CD14-positive monocyte (primary cell): Measurements from ENCODE around the gene FBL. TPM values are rescaled to one million over a fixed set of nuclear protein-coding genes. Genes with fewer than 3 reads are reported as not detected.

ENCODE experiments used
- DNase-seq, 3 donors: peaks; one replicate each; pipeline ENCODE4 v3.0.0-alpha.2; 2011 to 2022
- H2AFZ ChIP-seq: 2 replicates; pipeline ENCODE4 v1.6.0; 2012; ENCODE audit warnings: mild to moderate bottlenecking, low read depth, low read length, inconsistent platforms; ENCODE audit not compliant: insufficient read depth, poor library complexity, severe bottlenecking
- H3K27ac ChIP-seq, 2 donors: 1 replicate in 1 of 2; 2 replicates in 1 of 2; pipeline ENCODE4 v1.5.1; 2012 to 2013; ENCODE audit warnings: low read length in 2 of 2, control low read depth in 1 of 2, inconsistent platforms in 1 of 2, low read depth in 1 of 2, mild to moderate bottlenecking in 1 of 2
- H3K27me3 ChIP-seq, 2 donors: one replicate each; pipeline versions ENCODE4 v1.6.0 to v1.6.1; 2011 to 2013; ENCODE audit warnings: low read length in 2 of 2; ENCODE audit not compliant: control insufficient read depth in 2 of 2, insufficient read depth in 2 of 2
- H3K36me3 ChIP-seq, 2 donors: replicated peaks in 1 of 2; 1 replicate in 1 of 2; 2 replicates in 1 of 2; pipeline versions ENCODE4 v1.5.1 to v1.6.1; 2012 to 2013; ENCODE audit warnings: low read length in 2 of 2, control low read depth in 1 of 2, inconsistent platforms in 1 of 2, mild to moderate bottlenecking in 1 of 2; ENCODE audit not compliant: insufficient read depth in 2 of 2, control insufficient read depth in 1 of 2
- H3K4me1 ChIP-seq, 2 donors: 1 replicate in 1 of 2; 2 replicates in 1 of 2; pipeline versions ENCODE4 v1.5.1 to v1.6.1; 2012 to 2013; ENCODE audit warnings: low read length in 2 of 2, control low read depth in 1 of 2, inconsistent platforms in 1 of 2, mild to moderate bottlenecking in 1 of 2, moderate library complexity in 1 of 2; ENCODE audit not compliant: insufficient read depth in 2 of 2, control insufficient read depth in 1 of 2
- H3K4me2 ChIP-seq: replicated peaks from 2 replicates; pipeline ENCODE3; 2012; ENCODE audit warnings: low read length, moderate library complexity, mild to moderate bottlenecking; ENCODE audit not compliant: poor library complexity, severe bottlenecking; ENCODE audit errors: extremely low read depth
- H3K4me3 ChIP-seq, 3 experiments: fragments of 200-600 bp in 1 of 3; sonication (generic) in 1 of 3; replicated peaks in 1 of 3; 1 replicate in 2 of 3; 2 replicates in 1 of 3; pipeline ENCODE4 v1.5.1; 2011 to 2013; ENCODE audit warnings: low read length in 3 of 3, mild to moderate bottlenecking in 3 of 3, control low read depth in 2 of 3, low read depth in 2 of 3, inconsistent platforms in 1 of 3, moderate library complexity in 1 of 3
- H3K79me2 ChIP-seq: 2 replicates; pipeline ENCODE4 v1.6.0; 2012; ENCODE audit warnings: mild to moderate bottlenecking, control low read depth, inconsistent platforms, low read length, moderate library complexity; ENCODE audit not compliant: insufficient read depth
- H3K9ac ChIP-seq: 2 replicates; pipeline ENCODE4 v1.6.0; 2017; ENCODE audit warnings: low read length, mild to moderate bottlenecking; ENCODE audit not compliant: insufficient read depth, poor library complexity, severe bottlenecking
- H3K9me3 ChIP-seq, 2 donors: replicated peaks in 1 of 2; 1 replicate in 1 of 2; 2 replicates in 1 of 2; pipeline versions ENCODE4 v1.5.1 to v1.6.1; 2012 to 2013; ENCODE audit warnings: low read length in 2 of 2, control low read depth in 1 of 2; ENCODE audit not compliant: control insufficient read depth in 1 of 2, insufficient read depth in 1 of 2
- H4K20me1 ChIP-seq: 2 replicates; pipeline ENCODE4 v1.6.0; 2012; ENCODE audit warnings: mild to moderate bottlenecking, low read length, control low read depth, moderate library complexity; ENCODE audit not compliant: insufficient read depth
- H3K27ac Mint-ChIP-seq, 7 donors: one replicate each; pipeline ENCODE4 v1.8.0; 2020; ENCODE audit warnings: mild to moderate bottlenecking in 7 of 7, mixed read lengths in 7 of 7, moderate library complexity in 6 of 7, inconsistent platforms in 2 of 7
- H3K27me3 Mint-ChIP-seq, 3 donors: one replicate each; pipeline ENCODE4 v1.8.0; 2021 to 2022; ENCODE audit warnings: low read depth in 3 of 3, mild to moderate bottlenecking in 3 of 3, mixed read lengths in 3 of 3, moderate library complexity in 3 of 3, inconsistent platforms in 1 of 3
- H3K36me3 Mint-ChIP-seq, 2 donors: one replicate each; pipeline ENCODE4 v1.8.0; 2020; ENCODE audit warnings: mixed read lengths in 2 of 2, inconsistent platforms in 1 of 2, mild to moderate bottlenecking in 1 of 2
- H3K4me1 Mint-ChIP-seq: one replicate; pipeline ENCODE4 v1.8.0; 2020; ENCODE audit warnings: mild to moderate bottlenecking, mixed read lengths
- H3K4me3 Mint-ChIP-seq, 2 donors: one replicate each; pipeline ENCODE4 v1.8.0; 2020; ENCODE audit warnings: mild to moderate bottlenecking in 2 of 2, mixed read lengths in 2 of 2, moderate library complexity in 1 of 2
- H3K9me3 Mint-ChIP-seq, 7 donors: one replicate each; pipeline ENCODE4 v1.8.0; 2020 to 2022; ENCODE audit warnings: mixed read lengths in 7 of 7, mild to moderate bottlenecking in 6 of 7, moderate library complexity in 6 of 7, inconsistent platforms in 2 of 7
- WGBS: methylation state at CpG from one replicate; pipeline ENCODE4 v1.1.5; 2013; ENCODE audit warnings: missing lambda C conversion rate; ENCODE audit not compliant: insufficient coverage; 5-methylcytosine and 5-hydroxymethylcytosine counted together
- intact Hi-C, 2 donors: fragments of 100-400 bp; cut with micrococcal nuclease; formaldehyde crosslinking; loops; one replicate each; pipeline versions ENCODE4 v1.15.0 to v1.15.1; 2023
- polyA plus RNA-seq, 3 donors: library from polyadenylated mRNA; depleted of rRNA in 1 of 3; unstranded in 2 of 3; stranded (reverse) in 1 of 3; fragments of 300-500 nt in 2 of 3; fragments of >200 nt in 1 of 3; fragmentation: Illumina TruSeq in 2 of 3; gene quantifications; 1 replicate in 2 of 3; 2 replicates in 1 of 3; pipeline ENCODE4 v1.2.3, GENCODE V29; 2012 to 2021
- TF ChIP-seq, protein P1 (sequence below): fragments of 200-600 bp; IDR thresholded peaks from one replicate; pipeline ENCODE4 v1.8.0; 2022; ENCODE audit warnings: antibody characterized with exemption, mild to moderate bottlenecking

The FBL gene
- polyA plus RNA-seq, 3 donors = 57.1 to 157 (median 60.3) TPM

DNA sequence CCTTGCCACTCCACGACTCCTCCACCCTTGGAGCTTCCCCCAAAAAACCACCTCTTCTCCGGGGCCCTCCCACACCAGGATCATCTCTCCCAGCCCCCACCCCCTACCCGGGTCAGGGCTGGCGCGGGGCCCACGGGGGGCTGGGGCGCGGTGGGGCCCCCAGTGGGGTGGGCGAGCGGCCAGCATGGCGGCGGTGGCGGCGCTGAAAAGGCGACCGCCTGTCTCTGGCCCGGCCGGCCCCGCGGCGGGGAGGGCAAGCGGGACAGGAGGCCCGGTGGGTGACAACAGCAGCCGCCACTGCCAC is 13.1 kb downstream of the FBL start:
- H3K27ac ChIP-seq = peak overlapping the region in 1 of 2 donors; percentile 78
- DNase-seq = no peak
- 0% methylated on average over 22 of the region's 24 CpGs for WGBS
- peak overlapping the region; percentile 71 for H3K9ac ChIP-seq
- Mint-ChIP-seq H3K4me1 (peaks cover 38% of the 10 kb centered on the region), H3K36me3 (peaks cover 42 to 56% of the 10 kb centered on the region in 2 donors), H3K27ac (peak overlapping the region in 6 of 7 donors; percentile 48 to 88 (median 70)), H3K4me3 (peak overlapping the region; percentile 81 to 85), H3K27me3 (peaks cover 0 to 1% (median 0%) of the 10 kb centered on the region in 3 donors), H3K9me3 (no peaks in the 10 kb centered on the region)
- peaks cover 33 to 40% of the 10 kb centered on the region in 2 donors for H3K4me1 ChIP-seq
- peak overlapping the region; percentile 96 for H3K4me2 ChIP-seq
- H3K79me2 ChIP-seq = peaks cover 13% of the 10 kb centered on the region
- H3K36me3 ChIP-seq = peaks cover 48 to 63% of the 10 kb centered on the region in 2 donors
- H3K9me3 ChIP-seq = no peaks in the 10 kb centered on the region
- intact Hi-C loops = loop anchor here in 1 of 2 donors (10.0 kb wide), 1 partner anchor 488 kb away; the partner anchor contains the start of gene SAMD4B
- H3K4me3 ChIP-seq = peak overlapping the region; percentile 79 to 100 (median 95)
- H3K27me3 ChIP-seq = no peaks in the 10 kb centered on the region
- peak overlapping the region; percentile 94 for H2AFZ ChIP-seq
- peaks cover 22% of the 10 kb centered on the region for H4K20me1 ChIP-seq
- TF ChIP-seq, protein P1, sequence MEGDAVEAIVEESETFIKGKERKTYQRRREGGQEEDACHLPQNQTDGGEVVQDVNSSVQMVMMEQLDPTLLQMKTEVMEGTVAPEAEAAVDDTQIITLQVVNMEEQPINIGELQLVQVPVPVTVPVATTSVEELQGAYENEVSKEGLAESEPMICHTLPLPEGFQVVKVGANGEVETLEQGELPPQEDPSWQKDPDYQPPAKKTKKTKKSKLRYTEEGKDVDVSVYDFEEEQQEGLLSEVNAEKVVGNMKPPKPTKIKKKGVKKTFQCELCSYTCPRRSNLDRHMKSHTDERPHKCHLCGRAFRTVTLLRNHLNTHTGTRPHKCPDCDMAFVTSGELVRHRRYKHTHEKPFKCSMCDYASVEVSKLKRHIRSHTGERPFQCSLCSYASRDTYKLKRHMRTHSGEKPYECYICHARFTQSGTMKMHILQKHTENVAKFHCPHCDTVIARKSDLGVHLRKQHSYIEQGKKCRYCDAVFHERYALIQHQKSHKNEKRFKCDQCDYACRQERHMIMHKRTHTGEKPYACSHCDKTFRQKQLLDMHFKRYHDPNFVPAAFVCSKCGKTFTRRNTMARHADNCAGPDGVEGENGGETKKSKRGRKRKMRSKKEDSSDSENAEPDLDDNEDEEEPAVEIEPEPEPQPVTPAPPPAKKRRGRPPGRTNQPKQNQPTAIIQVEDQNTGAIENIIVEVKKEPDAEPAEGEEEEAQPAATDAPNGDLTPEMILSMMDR = no peak

DNA sequence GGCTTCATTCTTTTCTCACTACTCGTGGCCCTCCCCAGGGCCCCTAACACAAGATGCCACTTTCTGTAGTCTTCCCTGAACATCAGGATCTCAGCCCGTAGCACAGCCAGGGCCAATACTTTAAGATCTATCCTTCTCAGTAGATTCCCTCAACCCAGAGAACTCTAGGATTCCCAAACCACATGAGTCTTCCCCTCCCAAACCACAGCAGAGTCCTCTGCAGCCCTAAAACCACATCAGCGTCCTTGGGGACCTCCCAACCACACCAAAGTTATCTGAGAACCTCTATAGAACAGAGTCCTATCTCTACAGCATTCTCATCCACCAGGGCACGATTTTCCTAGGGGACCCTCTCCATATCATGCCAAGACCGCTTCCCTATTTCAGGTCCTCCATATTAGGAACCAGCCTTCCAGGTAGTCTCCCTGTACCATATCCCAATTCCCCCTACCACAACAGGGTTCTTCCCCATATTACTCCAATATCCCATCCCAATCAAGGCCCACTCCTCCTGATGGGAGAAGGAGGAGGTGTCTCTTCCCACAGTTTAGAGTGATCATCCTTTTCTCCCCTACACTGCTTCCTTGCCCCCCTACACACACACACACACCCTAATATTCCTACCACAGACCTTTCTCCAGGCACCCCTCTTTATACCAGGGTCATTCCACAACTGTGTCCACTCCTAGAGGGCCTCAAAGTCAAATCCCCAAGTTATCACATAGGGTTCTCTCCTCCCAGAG is 13.7 kb downstream of the FBL start:
- TF ChIP-seq, protein P1 = no peak
- peak overlapping the region; percentile 96 for H3K4me2 ChIP-seq
- H4K20me1 ChIP-seq = peaks cover 22% of the 10 kb centered on the region
- H3K27ac ChIP-seq = peak overlapping the region in 1 of 2 donors; percentile 78
- peak overlapping the region; percentile 75 to 81 for H3K4me3 Mint-ChIP-seq
- peak overlapping the region; percentile 79 to 100 (median 95) for H3K4me3 ChIP-seq
- intact Hi-C loops = loop anchor here in 1 of 2 donors (10.0 kb wide), 1 partner anchor 488 kb away; the partner anchor contains the start of gene SAMD4B
- H3K27me3 ChIP-seq = no peaks in the 10 kb centered on the region
- peaks cover 42% of the 10 kb centered on the region for H3K4me1 Mint-ChIP-seq
- H3K4me1 ChIP-seq = peaks cover 35 to 43% of the 10 kb centered on the region in 2 donors
- peaks cover 44 to 63% of the 10 kb centered on the region in 2 donors for H3K36me3 ChIP-seq
- no peaks in the 10 kb centered on the region for H3K9me3 ChIP-seq
- peaks cover 39 to 56% of the 10 kb centered on the region in 2 donors for H3K36me3 Mint-ChIP-seq
- H3K9me3 Mint-ChIP-seq = no peaks in the 10 kb centered on the region
- WGBS = 55% methylated on average over 5 of the region's 5 CpGs
- H3K9ac ChIP-seq = peak overlapping the region; percentile 71
- DNase-seq = no peak
- peak overlapping the region in 6 of 7 donors; percentile 48 to 88 (median 70) for H3K27ac Mint-ChIP-seq
- peaks cover 13% of the 10 kb centered on the region for H3K79me2 ChIP-seq
- peak overlapping the region; percentile 94 for H2AFZ ChIP-seq
- H3K27me3 Mint-ChIP-seq = peaks cover 0 to 1% (median 0%) of the 10 kb centered on the region in 3 donors
